ENCODE results near the gene PRKAA1.

- TF ChIP-seq, protein P1, sequence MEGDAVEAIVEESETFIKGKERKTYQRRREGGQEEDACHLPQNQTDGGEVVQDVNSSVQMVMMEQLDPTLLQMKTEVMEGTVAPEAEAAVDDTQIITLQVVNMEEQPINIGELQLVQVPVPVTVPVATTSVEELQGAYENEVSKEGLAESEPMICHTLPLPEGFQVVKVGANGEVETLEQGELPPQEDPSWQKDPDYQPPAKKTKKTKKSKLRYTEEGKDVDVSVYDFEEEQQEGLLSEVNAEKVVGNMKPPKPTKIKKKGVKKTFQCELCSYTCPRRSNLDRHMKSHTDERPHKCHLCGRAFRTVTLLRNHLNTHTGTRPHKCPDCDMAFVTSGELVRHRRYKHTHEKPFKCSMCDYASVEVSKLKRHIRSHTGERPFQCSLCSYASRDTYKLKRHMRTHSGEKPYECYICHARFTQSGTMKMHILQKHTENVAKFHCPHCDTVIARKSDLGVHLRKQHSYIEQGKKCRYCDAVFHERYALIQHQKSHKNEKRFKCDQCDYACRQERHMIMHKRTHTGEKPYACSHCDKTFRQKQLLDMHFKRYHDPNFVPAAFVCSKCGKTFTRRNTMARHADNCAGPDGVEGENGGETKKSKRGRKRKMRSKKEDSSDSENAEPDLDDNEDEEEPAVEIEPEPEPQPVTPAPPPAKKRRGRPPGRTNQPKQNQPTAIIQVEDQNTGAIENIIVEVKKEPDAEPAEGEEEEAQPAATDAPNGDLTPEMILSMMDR (IDR thresholded peaks at IDR 0.05; ENCODE audit: borderline replicate concordance, extremely low read depth, low read length, poor library complexity, severe bottlenecking), result no peak
- no peak for TF ChIP-seq EZH2 (IDR thresholded peaks at IDR 0.05; ENCODE audit: borderline replicate concordance, low read depth, low read length, severe bottlenecking)
Observed at GRCh38 chr5:40733879-40734563, 64.2 kb downstream of the PRKAA1 start.
